Panc1 (cell line): Measurements from ENCODE around the gene SUSD6. TPM values are rescaled to one million over a fixed set of nuclear protein-coding genes. Genes with fewer than 3 reads are reported as not detected.

ENCODE experiments used
- ATAC-seq: fragments of 200-7000 bp; cut with Tn5 transposase; 2 replicates; pipeline ENCODE4 v1.9.1; 2020; ENCODE audit warnings: mild to moderate bottlenecking, moderate library complexity
- BruUV-seq: library from RNA; stranded (reverse); fragments of 400-500 nt; replicated peaks from 2 replicates; lab custom pipeline; 2021; lab: Mats Ljungman, UMichigan
- CTCF ChIA-PET: fragments of 300-600 bp; sonication (Branson Sonifier 250); formaldehyde crosslinking; loops from one replicate; lab custom pipeline; 2022; ENCODE audit warnings: antibody characterized with exemption; lab: Charles Lee
- POLR2A ChIA-PET: fragments of 300-600 bp; sonication (Branson Sonifier 250); formaldehyde crosslinking; loops from one replicate; lab custom pipeline; 2022; ENCODE audit warnings: antibody characterized with exemption; lab: Charles Lee
- DNase-seq: peaks from one replicate; pipeline ENCODE4 v3.0.0-alpha.2; 2010; ENCODE audit warnings: low read depth, low spot score
- H3K27ac ChIP-seq: 2 replicates; pipeline ENCODE4 v1.5.1; 2011; ENCODE audit warnings: mild to moderate bottlenecking, low read length, inconsistent platforms
- H3K27me3 ChIP-seq: fragments of 200-500 bp; sonication (Bioruptor generic); 2 replicates; pipeline ENCODE4 v1.6.0; 2014; ENCODE audit warnings: low read length, inconsistent platforms; ENCODE audit not compliant: control insufficient read depth, insufficient read depth
- H3K36me3 ChIP-seq: fragments of 200-500 bp; sonication (Bioruptor generic); 2 replicates; pipeline ENCODE4 v1.5.1; 2014; ENCODE audit warnings: inconsistent platforms, mild to moderate bottlenecking, low read length, moderate library complexity; ENCODE audit not compliant: control insufficient read depth, insufficient read depth
- H3K4me1 ChIP-seq: 2 replicates; pipeline ENCODE4 v1.5.1; 2011; ENCODE audit warnings: inconsistent platforms, mild to moderate bottlenecking, low read length, moderate library complexity; ENCODE audit not compliant: control insufficient read depth, insufficient read depth
- H3K4me3 ChIP-seq, 2 experiments: 2 replicates each; pipeline ENCODE4 v1.5.1; 2011 to 2012; ENCODE audit warnings: low read depth in 2 of 2, low read length in 2 of 2, mild to moderate bottlenecking in 2 of 2, inconsistent platforms in 1 of 2, moderate library complexity in 1 of 2
- H3K9me3 ChIP-seq: fragments of 200-500 bp; sonication (Bioruptor generic); 2 replicates; pipeline ENCODE4 v1.5.1; 2014; ENCODE audit warnings: low read depth, mild to moderate bottlenecking, inconsistent platforms, low read length, moderate library complexity; ENCODE audit not compliant: control insufficient read depth, insufficient read depth
- CTCF ChIP-seq: fragments of 450-650 bp; IDR thresholded peaks from 2 replicates; pipeline ENCODE4 v1.5.1; 2017; ENCODE audit warnings: mild to moderate bottlenecking
- POLR2AphosphoS5 ChIP-seq: IDR thresholded peaks from 2 replicates; pipeline ENCODE4 v1.6.1; 2012; ENCODE audit warnings: mild to moderate bottlenecking, low read depth, low read length, moderate library complexity
- REST ChIP-seq, 2 experiments: IDR thresholded peaks; 2 replicates each; pipeline ENCODE4 v1.6.1; 2011 to 2012; ENCODE audit warnings: low read depth in 2 of 2, control low read depth in 1 of 2, low read length in 1 of 2, mild to moderate bottlenecking in 1 of 2, moderate library complexity in 1 of 2; ENCODE audit not compliant: insufficient read depth in 1 of 2
- SIN3A ChIP-seq: IDR thresholded peaks from 2 replicates; pipeline ENCODE4 v1.6.1; 2012; ENCODE audit warnings: low read depth, mild to moderate bottlenecking, low read length, moderate library complexity, borderline replicate concordance; ENCODE audit not compliant: insufficient read depth
- TCF7L2 ChIP-seq: IDR thresholded peaks from 2 replicates; pipeline ENCODE4 v1.6.1; 2011; ENCODE audit warnings: mild to moderate bottlenecking, low read depth, low read length, inconsistent platforms
- in situ Hi-C: cut with HindIII; loops from 2 replicates; pipeline ENCODE4 v1.10.0; 2016; ENCODE audit warnings: low sequenced_read_pairs, low pct_unique_long_range_greater_than_20kb
- intact Hi-C: fragments of 100-400 bp; cut with micrococcal nuclease; formaldehyde crosslinking; loops from one replicate; pipeline ENCODE4 v1.10.0; 2022; ENCODE audit not compliant: unreplicated experiment
- total RNA-seq: library from RNA; stranded (reverse); gene quantifications from one replicate; pipeline ENCODE4 v1.2.1, GENCODE V29; 2021; ENCODE audit not compliant: unreplicated experiment

Gene SUSD6
- total RNA-seq, 1 experiment from 2014 or later: 10.9 TPM

- CTCF ChIA-PET: no interaction called here
- TF ChIP-seq TCF7L2 (no peak), CTCF (no peak), REST (IDR thresholded peaks at IDR 0.05; ENCODE audit: insufficient read depth in 1 of 2, low read depth in 2 of 2, low read length in 1 of 2) (no peak), POLR2AphosphoS5 (no peak), SIN3A (no peak)
- Histone ChIP-seq H3K4me1 (no peaks in the 10 kb centered on the region), H3K27me3 (no peaks in the 10 kb centered on the region), H3K9me3 (no peaks in the 10 kb centered on the region), H3K4me3 (no peak overlapping the region), H3K36me3 (no peaks in the 10 kb centered on the region), H3K27ac (no peak overlapping the region)
- in situ Hi-C loops (no loop called here), intact Hi-C loops (no loop called here)
- POLR2A ChIA-PET: no interaction called here
- no TSS peak for BruUV-seq
- no peak for DNase-seq
- ATAC-seq: no peak
Observed at GRCh38 chr14:69631509-69631908, 20.1 kb downstream of the SUSD6 start.

GRCh38 chr14:69632164-69632563 lies 20.8 kb downstream of the SUSD6 start:
- ATAC-seq: no peak
- in situ Hi-C loops: no loop called here

More at GRCh38 chr14:69632164-69632563, 20.8 kb downstream of the SUSD6 start:
- no peak for DNase-seq
- Histone ChIP-seq H3K4me3 (no peak overlapping the region), H3K27ac (no peak overlapping the region), H3K27me3 (no peaks in the 10 kb centered on the region), H3K4me1 (no peaks in the 10 kb centered on the region), H3K36me3 (no peaks in the 10 kb centered on the region), H3K9me3 (no peaks in the 10 kb centered on the region)
- TF ChIP-seq REST (IDR thresholded peaks at IDR 0.05; ENCODE audit: insufficient read depth in 1 of 2, low read depth in 2 of 2, low read length in 1 of 2) (no peak), SIN3A (no peak), POLR2AphosphoS5 (no peak), CTCF (no peak), TCF7L2 (no peak)
- ChIA-PET POLR2A (no interaction called here), CTCF (no interaction called here)
- intact Hi-C loops: no loop called here
- BruUV-seq: no TSS peak
